T-cell (primary cell): ENCODE results near the gene OR11H6. TPM values are rescaled to one million over a fixed set of nuclear protein-coding genes. Genes with fewer than 3 reads are reported as not detected.

Experiments used
- total RNA-seq, 35 experiments: library from RNA in 6 of 35; stranded (reverse) in 6 of 35; fragments of 120-200 nt in 1 of 35; gene quantifications; one replicate each; pipeline versions ENCODE4 v1.2.1 to v1.2.4 and lab custom pipeline; 2013 to 2026

The OR11H6 gene
- total RNA-seq, 5 donors from 2014 or later (not counting 1 experiment from before 2014, with no cell fraction given) = not detected

Other genes with a start within 250 kb of the OR11H6 start
- not detected for gene OR4K15, start 248.1 kb upstream of the OR11H6 start, total RNA-seq
- gene OR4Q2, start 221.5 kb upstream of the OR11H6 start, total RNA-seq = not detected
- gene OR4K14, start 204.4 kb upstream of the OR11H6 start, total RNA-seq = not detected
- gene OR4K13, start 187.7 kb upstream of the OR11H6 start, total RNA-seq = not detected
- not detected for gene OR4L1, start 163.7 kb upstream of the OR11H6 start, total RNA-seq
- not detected for gene OR4K17, start 113.0 kb upstream of the OR11H6 start, total RNA-seq
- gene OR4N5, start 84.9 kb upstream of the OR11H6 start, total RNA-seq = not detected
- gene OR11G2, start 32.8 kb upstream of the OR11H6 start, total RNA-seq = not detected
- not detected for gene OR11H7, start 5.3 kb downstream of the OR11H6 start, total RNA-seq
- gene OR11H4, start 15.6 kb downstream of the OR11H6 start, total RNA-seq = not detected
- 10 to 100 TPM; 17.4 to 24.7 (median 20.1) TPM for gene TTC5, start 82.2 kb downstream of the OR11H6 start, total RNA-seq
- gene CCNB1IP1, start 109.6 kb downstream of the OR11H6 start, total RNA-seq = 10 to 100 TPM; 20.6 to 25.5 (median 23.0) TPM
- 10 to 100 TPM; 14.6 to 21.8 (median 15.8) TPM for gene PARP2, start 119.9 kb downstream of the OR11H6 start, total RNA-seq
- gene TEP1, start 189.8 kb downstream of the OR11H6 start, total RNA-seq = 10 to 100 TPM; 38.5 to 71.5 (median 65.5) TPM
- under 1 TPM; 0.07 to 0.65 (median 0.22) TPM for gene KLHL33, start 212.5 kb downstream of the OR11H6 start, total RNA-seq
- gene OSGEP, start 231.1 kb downstream of the OR11H6 start, total RNA-seq = 10 to 100 TPM; 56.4 to 80.2 (median 61.5) TPM
- gene APEX1, start 231.5 kb downstream of the OR11H6 start, total RNA-seq = 100 to 1,000 TPM in 4 of 5 donors, 10 to 100 TPM in 1; 92.9 to 142 (median 120) TPM
- 10 to 100 TPM; 54.2 to 72.8 (median 57.5) TPM for gene PIP4P1, start 237.7 kb downstream of the OR11H6 start, total RNA-seq
- gene PNP, start 245.7 kb downstream of the OR11H6 start, total RNA-seq = 10 to 100 TPM; 47.7 to 86.2 (median 77.9) TPM